GM18517 (cell line): ENCODE data around the gene SELENOO.
A peak's percentile ranks its signal among the peaks of the same experiment; 100 is the strongest.
"Not testable (repeated sequence)": the region's sequence is repeated elsewhere in the genome, so short reads cannot be mapped to it uniquely, and the experiment has no call there.

Source experiments
- ATAC-seq: cut with Tn5 transposase; IDR thresholded peaks from one replicate; pipeline ENCODE4 v1.9.1; 2021; ENCODE audit warnings: mild to moderate bottlenecking, moderate library complexity; ENCODE audit not compliant: unreplicated experiment

Gene SELENOO

DNA sequence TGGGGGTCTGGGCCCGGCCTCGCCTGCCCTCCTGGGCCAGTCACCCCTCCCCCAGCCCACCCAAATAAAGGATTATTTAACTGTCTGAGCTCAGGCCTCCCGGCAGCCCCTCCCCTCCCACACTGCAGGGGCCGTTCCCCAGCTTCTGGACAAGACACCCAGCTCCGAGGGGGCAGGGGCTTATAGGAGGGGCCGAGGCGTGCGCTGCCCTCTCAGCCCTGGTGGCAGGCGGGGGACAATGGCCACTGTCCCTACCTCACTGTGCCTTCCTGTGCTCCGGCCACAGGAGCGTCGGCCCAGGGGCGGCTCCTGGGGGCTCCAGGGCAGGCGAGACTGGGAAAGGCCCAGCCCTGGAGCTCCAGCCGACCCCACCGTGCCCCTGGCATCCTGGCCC lies 2.2 kb upstream of the SELENOO start:
- no peak for ATAC-seq

DNA sequence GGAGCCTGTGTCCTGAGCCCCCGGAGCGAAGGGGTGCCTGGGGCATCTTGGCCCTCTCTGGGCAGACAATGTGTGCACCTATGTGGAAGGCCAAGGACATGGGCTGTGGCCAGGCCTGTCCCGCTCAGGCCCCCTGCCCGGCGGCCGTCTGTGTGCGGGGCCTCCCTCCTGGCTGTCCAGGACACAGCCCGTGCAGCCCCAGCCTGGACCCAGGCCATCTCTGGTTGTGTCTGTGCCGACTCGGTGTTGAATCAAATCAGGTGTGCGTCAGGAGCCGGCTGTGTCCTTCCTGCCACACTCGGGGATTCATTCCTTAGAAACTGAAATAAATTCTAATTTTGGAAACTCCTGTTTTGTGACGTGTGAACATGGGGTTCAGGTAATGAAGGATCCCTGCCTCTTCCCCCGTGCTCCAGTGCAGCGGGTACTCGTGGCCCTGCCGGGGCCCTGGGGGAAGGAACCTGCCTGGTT lies 1.5 kb upstream of the SELENOO start:
- no peak for ATAC-seq

DNA sequence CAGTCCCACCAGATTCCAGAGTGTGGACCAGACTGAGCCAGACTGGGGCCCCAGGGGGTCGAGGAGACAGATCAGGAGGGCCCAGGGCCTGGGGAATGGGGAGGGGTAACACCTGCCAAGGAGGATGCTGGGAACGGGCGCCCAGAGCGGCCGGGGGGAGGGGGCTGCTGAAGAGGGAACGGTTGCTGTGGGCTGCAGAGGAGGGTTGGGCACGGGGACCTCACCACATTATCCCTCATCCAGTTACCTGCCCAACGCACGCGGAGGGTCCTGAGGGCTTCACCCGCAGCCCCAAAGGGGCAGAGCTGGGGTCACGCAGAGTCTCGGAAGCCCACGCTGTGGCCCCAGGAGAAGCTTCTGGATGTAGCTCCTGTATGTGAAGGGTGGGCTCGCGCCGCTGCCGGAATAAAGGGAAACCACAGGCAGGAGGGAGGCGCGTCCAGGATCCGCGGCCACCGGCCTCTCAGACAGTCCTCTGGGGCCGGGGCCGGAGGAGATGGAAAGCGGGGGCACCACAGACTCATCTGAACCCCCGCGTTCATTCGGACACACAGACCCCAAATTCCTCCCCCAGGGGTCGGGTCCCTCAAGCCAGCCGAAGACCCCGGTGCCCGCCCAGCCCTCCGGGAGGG lies 866 bp upstream of the SELENOO start:
- no peak for ATAC-seq

DNA sequence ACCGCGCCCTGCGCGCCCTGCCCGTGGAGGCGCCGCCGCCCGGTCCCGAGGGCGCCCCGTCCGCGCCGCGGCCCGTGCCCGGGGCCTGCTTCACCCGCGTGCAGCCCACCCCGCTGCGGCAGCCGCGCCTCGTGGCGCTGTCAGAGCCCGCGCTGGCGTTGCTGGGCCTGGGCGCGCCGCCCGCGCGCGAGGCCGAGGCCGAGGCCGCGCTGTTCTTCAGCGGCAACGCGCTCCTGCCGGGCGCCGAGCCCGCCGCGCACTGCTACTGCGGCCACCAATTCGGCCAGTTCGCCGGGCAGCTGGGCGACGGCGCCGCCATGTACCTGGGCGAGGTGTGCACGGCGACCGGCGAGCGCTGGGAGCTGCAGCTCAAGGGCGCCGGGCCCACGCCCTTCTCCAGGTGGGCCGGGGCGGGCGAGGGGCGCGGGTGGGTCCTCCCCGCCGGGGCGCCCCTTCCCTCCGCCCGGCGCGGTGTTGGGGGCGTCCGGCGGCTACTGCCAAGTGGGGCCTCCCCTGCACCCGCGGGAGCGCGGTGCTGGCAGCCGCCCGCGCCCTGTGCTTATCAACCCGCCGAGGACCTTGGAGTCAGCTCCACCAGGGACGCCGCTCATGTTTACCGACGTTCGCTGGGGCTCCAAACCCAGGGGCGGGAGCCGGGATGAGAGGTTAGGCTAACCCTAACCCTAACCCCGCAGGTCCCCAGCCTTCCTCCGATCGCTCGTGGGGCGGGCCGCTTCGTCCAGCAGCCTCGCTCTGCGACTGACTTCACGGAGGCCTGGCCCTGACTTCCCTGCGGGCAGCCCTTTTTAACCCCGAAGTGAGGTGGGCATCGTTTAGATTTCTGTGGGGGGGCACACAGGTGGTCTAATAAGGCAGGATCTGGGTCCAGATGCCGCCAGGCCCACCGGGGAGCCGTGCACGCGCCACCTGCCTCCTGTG lies 649 bp downstream of the SELENOO start:
- ATAC-seq: peak; percentile 24

DNA sequence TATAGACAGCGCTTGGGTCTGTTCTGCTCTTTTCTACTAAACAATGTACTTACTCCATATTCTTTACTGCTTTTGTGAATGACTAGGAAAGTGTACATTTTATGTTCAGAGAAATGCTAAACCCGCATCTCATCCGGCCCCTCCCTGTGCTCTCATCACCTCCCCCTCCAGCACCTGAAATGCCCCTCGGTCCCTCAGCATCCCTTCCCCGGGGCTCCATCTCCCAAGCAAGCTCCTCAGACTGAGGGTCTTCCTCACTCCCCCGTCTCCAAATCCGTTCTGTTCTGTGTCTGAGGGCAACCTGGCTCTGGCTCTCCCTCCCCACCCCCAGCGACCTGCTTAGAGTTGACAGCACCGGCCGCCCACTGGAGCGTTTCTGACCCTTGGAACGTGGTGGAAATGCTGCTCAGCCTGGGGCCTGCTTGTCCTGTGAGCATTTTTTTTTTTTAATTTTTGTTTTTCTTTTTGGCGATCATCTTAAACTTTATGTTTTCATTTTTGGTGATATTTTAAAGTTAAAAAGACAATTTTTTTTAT lies 1.4 kb downstream of the SELENOO start:
- ATAC-seq: no peak

DNA sequence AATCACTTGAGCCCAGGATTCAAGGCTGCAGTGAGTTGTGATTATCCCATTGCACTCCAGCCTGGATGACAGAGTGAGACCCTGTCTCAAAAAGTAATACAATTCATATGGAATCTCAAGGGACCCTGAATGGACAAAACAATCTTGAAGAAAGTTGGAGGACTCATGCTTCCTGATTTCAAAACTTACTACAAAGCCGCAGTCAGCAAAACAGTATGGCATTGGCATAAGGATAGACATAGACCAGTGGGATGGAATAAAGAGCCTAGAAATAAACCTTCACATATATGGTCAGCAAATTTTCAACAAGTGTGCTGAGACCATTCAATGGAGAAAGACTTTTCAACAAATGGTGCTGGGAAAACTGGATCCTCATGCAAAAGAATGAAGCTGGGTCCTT lies 2.5 kb downstream of the SELENOO start:
- no peak for ATAC-seq

DNA sequence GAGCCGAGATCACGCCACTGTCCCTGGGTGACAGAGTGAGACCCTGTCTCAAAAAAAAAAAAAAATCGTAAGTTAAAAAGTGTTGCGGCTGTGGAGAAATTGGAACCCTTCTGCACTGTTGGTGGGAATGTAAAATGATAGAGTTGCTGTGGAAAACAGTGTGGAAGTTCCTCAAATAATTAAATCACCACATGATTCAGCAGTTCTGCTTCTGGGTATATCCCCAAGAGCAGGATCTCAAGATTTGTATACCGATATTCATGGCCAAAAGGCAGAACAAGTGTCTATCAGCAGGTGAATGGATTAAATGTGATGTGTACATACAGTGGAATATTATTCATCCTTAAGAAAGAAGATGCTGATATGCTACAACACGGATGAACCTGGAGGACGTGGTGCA lies 3.8 kb downstream of the SELENOO start:
- no peak for ATAC-seq

DNA sequence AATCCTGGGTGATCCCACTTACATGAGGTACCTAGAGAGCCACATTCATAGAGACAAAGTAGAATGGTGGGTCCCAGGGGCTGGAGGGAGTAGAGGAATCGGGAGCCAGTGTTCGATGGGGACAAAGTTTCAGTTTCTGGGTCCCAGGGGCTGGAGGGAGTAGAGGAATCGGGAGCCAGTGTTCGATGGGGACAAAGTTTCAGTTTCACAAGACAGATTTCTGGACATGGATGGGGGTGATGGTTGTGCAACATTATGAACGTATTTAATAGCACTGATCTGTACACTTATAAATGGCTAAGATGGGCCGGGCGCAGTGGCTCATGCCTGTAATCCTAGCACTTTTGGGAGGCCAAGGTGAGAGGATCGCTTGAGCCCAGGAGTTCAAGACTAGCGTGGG lies 4.2 kb downstream of the SELENOO start:
- not testable (repeated sequence) for ATAC-seq

DNA sequence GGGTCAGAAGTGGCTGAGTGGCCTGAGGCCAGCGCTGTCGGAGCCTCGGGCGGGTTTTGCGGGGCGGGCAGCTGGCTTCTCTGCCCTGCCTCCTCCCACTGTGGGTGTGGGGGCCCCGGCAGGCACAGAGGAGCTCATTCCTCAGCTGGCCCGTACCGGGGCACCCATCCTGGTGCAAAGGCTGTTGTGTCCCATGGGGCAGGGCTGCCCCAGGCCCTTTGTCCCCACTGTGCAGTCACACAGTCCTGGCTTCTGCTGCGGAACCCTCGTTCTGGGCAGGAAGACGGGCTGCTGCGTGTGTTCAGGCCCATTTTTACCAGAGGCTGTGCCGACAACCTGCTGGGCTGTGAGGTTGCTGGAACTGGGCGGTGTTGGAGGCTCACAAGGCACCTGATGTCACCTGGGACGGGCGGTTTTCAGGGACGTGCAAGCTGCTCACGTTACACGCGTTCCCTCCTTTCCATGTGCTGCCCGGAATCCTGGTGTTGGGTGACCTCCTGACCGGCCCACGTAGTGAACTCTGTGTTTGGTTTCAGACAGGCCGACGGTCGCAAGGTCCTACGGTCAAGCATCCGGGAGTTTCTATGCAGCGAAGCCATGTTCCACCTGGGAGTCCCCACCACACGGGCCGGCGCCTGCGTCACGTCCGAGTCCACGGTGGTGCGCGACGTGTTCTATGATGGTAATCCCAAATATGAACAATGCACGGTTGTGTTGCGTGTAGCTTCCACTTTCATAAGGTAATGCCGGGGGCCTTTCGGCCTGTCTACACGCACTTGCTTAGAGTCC lies 5.2 kb downstream of the SELENOO start:
- ATAC-seq: no peak

DNA sequence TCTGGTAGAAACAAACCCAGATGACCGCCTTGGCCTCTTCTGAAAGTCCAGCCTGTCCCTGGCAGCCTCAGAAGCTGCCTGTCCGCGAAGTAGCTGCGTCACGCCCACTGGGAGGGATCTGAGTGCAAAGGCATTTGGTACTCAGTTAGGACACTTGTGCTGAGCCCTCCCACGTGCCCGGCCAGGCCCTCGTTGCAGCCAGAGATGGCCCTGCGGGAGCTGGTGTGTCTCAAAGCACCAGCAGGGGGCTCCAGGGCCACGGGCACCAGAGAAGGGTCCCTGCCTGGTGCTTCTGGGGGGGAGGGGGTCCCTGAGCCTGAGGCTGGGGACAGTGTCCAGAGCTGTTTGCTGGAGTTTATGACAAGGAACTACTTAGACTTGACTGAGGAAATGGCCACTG lies 5.8 kb downstream of the SELENOO start:
- ATAC-seq: no peak

DNA sequence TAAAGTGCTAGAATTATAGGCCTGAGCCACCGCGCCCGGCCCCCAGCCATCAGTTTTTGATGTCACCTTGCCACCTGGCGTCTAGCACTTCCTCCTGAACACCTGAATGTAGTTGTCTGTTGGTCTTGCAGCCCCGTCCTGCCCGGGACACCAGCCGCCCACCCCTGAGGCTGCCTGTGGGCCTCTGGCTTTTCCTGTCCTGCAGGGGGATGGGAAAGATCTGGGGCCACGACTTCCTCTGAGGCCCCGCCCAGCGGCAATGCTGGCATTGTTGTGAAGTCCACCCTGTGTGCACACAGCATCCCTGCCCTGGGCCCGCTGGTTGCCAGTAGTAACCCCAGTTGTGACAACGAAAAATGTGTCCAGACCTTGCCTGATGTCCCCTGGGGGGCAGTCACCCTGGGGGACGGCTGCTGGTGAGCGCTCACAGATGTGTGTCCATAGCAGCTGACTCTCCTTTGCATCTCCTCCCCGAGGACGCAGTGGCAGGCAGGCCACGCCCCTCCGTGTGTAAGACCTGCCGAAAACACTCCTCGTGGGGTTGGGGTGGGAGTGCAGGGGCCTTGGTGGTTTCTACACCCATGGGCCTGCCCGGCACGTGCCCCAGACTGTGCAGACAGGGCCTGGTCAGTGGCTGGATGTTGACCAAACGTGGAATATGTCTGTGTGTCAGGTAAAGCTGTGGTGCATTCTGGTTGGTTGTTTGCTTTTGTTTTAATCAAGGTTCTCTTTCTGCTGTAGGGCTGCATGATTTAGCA lies 6.8 kb downstream of the SELENOO start:
- ATAC-seq: no peak

DNA sequence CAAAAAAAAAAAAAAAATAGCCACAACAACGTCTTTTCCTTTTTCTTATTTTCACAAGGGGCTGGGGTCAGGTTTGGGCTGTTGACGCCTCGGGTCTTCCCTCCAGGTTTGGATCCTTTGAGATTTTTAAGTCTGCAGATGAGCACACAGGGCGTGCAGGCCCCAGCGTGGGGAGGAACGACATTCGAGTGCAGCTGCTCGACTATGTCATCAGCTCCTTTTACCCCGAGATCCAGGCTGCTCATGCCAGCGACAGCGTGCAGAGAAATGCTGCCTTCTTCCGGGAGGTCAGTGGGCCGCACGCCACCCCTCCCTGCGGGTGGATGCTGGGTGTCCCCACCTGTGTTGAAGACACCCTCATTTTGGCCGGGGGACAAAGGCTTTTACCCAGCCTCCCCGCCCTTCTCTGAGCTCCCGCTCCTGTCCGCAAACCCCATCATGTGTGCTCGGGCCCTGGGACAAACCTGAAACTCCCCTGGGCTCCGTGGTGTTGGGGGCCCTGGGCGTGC lies 7.7 kb downstream of the SELENOO start:
- ATAC-seq: no peak

DNA sequence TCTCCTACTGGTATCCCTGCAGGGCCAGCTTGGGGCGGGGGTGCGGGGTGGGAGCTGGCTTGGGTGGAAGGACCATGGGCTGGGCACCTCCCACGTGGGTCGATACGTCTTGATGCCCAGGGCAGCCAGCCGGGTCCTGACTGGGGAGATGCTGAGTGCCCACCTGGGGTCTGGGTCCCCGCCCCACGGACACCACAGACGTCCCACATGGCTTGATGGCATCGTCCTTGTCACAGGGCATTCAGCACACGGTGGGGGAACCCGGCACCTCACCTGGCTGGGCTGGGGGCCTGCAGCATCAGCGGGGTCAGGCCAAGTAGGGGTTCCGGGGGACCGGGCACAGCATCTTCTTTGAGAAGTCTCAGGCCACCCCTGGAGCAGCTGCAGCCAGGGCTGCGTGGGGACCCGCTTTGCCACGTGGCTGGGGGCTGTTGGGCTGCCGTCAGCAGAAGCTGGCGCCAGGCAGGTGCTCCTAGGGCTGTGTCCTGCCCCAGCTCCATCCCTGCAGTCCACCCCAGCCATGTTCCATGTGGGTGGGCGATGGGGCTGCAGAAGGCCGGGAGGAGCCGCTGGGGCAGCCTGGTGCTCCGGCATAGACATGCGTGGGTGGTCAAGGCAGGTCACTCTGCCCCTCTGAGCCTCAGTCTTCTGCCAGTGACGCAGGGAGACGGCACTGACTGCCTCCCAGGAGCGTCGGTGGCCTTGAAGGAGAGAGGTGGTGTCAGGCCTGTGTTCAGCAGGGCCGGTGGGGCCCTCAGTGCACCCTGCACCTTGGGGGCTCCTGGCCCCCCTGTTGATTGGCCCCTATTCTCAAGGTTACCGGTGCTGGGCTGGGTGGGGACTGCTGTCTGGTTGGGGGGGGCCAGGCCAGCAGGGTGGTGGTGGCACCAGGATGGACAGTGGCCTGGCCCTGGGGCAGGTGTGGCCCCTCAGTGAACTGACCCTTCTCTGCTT lies 8.4 kb downstream of the SELENOO start:
- ATAC-seq: no peak

DNA sequence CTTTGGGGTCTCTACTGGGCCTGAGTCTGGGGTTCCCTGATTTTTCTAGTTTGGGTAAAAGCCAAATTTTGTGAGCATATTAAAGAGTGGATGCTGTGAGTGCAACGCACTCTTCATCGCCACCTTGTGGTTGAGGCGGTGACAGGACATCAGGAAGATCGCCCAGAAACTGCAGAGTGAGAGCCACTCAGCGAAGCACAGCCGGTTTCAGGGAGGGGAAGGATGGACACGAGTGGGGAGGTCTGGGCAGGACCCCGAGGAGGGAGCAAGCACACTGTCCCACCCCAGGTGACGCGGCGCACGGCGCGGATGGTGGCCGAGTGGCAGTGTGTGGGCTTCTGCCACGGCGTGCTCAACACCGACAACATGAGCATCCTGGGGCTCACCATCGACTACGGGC lies 9.1 kb downstream of the SELENOO start:
- no peak for ATAC-seq

DNA sequence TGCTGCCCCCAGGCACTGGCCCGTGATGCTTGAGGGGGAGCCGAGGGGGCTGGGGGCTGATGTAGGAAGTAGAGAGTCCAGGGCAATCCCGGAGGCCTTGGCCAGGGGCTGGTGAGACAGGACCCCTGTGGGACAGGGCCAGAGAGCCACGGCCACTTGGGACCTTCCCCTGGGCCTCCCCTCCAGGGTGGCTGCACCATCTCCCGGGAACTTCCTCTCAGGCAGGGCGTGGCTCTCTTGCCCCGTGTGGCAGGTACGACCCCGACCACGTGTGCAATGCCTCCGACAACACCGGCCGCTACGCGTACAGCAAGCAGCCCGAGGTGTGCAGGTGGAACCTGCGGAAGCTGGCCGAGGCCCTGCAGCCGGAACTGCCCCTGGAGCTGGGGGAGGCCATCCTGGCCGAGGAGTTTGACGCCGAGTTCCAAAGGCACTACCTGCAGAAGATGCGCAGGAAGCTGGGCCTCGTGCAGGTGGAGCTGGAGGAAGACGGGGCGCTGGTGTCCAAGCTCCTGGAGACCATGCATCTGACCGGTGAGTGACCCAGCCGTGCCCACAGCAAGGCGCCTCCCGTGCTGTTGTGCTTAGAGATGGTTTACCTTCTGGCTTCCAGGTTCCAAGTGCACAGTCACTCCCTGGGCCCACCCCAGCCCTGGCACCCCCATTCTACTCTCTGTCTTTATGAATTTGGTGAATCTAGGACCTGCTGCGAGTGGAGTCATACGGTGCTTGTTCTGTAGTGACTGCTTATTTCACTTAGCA lies 9.7 kb downstream of the SELENOO start:
- ATAC-seq: no peak

DNA sequence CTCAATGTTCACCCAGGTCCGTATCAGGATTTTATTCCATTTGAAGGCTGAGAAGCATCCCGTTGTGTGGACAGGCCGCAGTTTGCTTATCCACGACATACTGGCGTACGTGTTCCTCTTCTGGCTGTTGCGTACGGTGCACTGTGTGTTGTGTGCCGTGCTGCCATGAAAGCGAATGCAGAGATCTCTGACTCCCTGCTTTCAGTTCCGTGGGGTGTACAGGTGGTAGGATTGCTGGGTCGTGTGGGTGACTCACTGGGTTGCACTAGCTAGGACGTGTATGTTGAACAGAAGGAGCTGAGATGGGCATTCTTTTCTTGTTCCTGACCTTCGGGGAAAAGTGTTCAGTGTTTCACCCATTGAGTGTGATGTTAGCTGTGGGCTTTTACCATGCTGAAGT lies 10.3 kb downstream of the SELENOO start:
- no peak for ATAC-seq

DNA sequence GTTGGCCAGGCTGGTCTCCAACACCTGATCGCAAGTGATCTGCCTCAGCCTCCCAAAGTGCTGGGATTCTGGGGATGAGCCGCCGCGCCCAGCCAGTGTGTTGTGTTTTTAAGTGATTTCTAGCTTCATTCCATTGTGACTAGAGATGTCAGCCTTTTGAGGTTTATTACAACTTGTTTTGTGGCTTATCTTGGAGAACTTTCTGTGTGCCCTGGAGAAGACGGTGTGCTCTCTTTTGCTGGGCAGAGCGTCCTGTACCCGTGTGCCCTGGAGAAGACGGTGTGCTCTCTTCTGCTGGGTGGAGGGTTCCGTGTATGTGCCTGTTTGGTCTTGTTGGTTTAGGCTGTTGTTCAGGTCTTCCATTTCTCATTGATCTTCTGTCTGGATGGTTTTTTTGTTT lies 12.5 kb downstream of the SELENOO start:
- no peak for ATAC-seq

DNA sequence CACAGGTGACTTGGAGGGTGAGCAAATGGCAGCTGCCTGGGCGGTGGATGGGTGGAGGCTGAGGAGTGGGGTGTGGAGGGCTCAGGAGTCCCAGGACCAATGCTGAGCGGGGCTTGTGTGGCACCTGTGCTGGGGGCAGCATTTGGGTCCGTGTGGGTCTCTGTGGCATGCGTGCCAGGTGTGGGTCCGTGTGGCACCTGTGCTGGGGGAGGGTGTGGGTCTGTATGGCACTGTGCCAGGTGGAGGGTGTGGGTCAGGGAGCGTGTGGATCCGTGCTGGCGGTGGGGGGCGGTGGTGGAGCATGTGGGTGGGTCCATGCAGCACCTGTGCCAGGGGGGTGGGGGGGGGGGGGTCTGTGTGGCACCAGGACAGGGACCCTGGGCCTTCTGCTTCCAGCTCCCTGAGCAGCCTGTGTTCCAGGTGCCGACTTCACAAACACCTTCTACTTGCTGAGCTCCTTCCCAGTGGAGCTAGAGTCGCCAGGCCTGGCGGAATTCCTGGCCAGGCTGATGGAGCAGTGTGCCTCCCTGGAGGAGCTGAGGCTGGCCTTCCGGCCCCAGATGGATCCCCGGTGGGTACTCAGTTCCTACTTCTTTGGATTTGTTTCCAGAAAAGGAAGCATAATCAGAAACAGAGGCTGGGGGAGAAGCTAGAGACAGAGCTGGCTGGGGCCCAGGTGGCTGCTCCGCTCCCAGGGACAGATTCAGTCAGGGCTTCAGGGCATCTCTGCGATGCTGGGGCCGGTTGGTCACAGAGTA lies 14.7 kb downstream of the SELENOO start:
- no peak for ATAC-seq
